NCI-H146 treated with DMSO at 0.1 percent for 48 hours (cell line): ENCODE measurements around the gene KIF4A.

Source experiments
- DNase-seq: peaks from one replicate; lab custom pipeline; 2025; ENCODE audit not compliant: unreplicated experiment; lab: John Stamatoyannopoulos, UW

The KIF4A gene

DNA sequence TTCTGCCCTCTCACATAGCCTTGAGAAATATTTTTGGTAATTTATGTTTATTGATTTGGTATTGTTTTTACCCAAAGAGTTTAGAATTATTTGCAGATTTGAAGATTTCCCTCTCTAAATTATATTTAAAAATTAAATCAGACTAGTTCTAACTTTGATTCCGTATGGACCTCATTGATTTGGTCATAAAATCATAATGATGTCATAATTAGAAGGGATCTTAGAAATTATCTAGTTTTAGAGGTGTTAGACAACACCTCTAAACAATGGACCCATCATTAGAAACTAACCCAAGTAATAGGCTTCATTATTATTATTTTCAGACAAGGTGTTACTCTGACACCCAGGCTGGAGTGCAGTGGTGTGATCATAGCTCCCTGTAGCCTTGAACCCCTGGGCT lies 178.8 kb downstream of the KIF4A start:
- DNase-seq: no peak
